HUES64 (cell line): ENCODE results near the gene ZFAND6.

ENCODE experiments used
- H3K27ac ChIP-seq: 2 replicates; pipeline ENCODE4 v1.7.0; 2013; ENCODE audit warnings: low read depth, low read length, inconsistent platforms
- H3K27me3 ChIP-seq: 2 replicates; pipeline ENCODE4 v1.6.1; 2013; ENCODE audit warnings: mild to moderate bottlenecking, low read length; ENCODE audit not compliant: insufficient read depth
- H3K36me3 ChIP-seq: 2 replicates; pipeline ENCODE4 v1.6.1; 2013; ENCODE audit warnings: mild to moderate bottlenecking, low read length; ENCODE audit not compliant: insufficient read depth
- H3K4me1 ChIP-seq: 2 replicates; pipeline ENCODE4 v1.6.1; 2013; ENCODE audit warnings: mild to moderate bottlenecking, low read length, moderate library complexity; ENCODE audit not compliant: insufficient read depth
- H3K4me3 ChIP-seq: 2 replicates; pipeline ENCODE4 v1.5.1; 2013; ENCODE audit warnings: mild to moderate bottlenecking, low read length, moderate library complexity
- H3K9ac ChIP-seq: 2 replicates; pipeline ENCODE4 v1.6.1; 2013; ENCODE audit warnings: mild to moderate bottlenecking, low read depth, low read length
- H3K9me3 ChIP-seq: 2 replicates; pipeline ENCODE4 v1.6.1; 2013; ENCODE audit warnings: low read depth, low read length; ENCODE audit not compliant: insufficient read depth
- WGBS: fragments of 150-250, 120-280 bp; methylation state at CpG from one replicate; pipeline ENCODE4 v1.1.7; 2013; ENCODE audit warnings: missing lambda C conversion rate; 5-methylcytosine and 5-hydroxymethylcytosine counted together

ZFAND6 gene

GRCh38 chr15:80159811-80160569 is 100.5 kb downstream of the ZFAND6 start:
- 94% methylated on average over 12 of the region's 12 CpGs for WGBS

GRCh38 chr15:80160570-80161156 is 101.2 kb downstream of the ZFAND6 start:
- WGBS = 88% methylated on average over 6 of the region's 7 CpGs
- no peak overlapping the region for H3K4me3 ChIP-seq
- peaks cover 39% of the 10 kb centered on the region for H3K36me3 ChIP-seq
- H3K27ac ChIP-seq = no peak overlapping the region
- peaks cover 2% of the 10 kb centered on the region; the same call in 1 of the 2 replicates for H3K4me1 ChIP-seq
- no peaks in the 10 kb centered on the region for H3K27me3 ChIP-seq
- H3K9me3 ChIP-seq = no peaks in the 10 kb centered on the region
- no peak overlapping the region for H3K9ac ChIP-seq

More at GRCh38 chr15:80159811-80160569, 100.5 kb downstream of the ZFAND6 start:
- Histone ChIP-seq H3K4me1 (peaks cover 5% of the 10 kb centered on the region; the same call in 1 of the 2 replicates), H3K36me3 (peaks cover 39% of the 10 kb centered on the region), H3K27me3 (no peaks in the 10 kb centered on the region), H3K9ac (no peak overlapping the region), H3K27ac (no peak overlapping the region), H3K9me3 (no peaks in the 10 kb centered on the region), H3K4me3 (no peak overlapping the region)

DNA sequence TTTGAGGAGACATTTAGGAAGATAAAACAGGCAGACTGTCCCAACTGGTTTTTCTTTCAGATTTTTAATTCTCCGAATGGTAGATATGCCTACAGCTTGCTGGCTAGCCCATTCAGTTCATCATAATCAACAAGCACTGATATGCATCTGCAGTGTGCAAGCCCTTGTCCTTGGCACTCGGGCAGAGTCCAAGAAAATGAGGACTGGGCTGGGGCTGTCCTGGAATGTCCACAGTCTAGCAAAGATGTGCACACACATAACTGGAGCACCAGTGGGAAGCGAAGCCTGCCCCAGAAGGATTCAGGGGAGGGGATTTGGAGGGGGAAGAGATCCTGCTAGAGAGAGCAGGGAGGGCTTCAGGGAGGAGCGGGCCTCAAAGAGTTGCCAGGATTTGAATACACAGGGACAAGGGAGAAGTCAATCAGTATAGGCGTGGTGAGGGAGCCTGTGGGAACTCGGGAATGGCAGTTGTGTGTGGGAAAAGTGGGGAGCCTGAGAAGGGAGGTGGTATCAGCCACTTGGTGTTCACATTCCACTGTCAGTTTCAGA is 102.1 kb downstream of the ZFAND6 start:
- Histone ChIP-seq H3K36me3 (peaks cover 39% of the 10 kb centered on the region), H3K4me1 (no peaks in the 10 kb centered on the region), H3K27ac (no peak overlapping the region), H3K27me3 (no peaks in the 10 kb centered on the region), H3K9ac (no peak overlapping the region), H3K9me3 (no peaks in the 10 kb centered on the region), H3K4me3 (no peak overlapping the region)
- 93% methylated on average over 6 of the region's 6 CpGs for WGBS

- WGBS = 96% methylated on average over 6 of the region's 6 CpGs
- Histone ChIP-seq H3K27me3 (no peaks in the 10 kb centered on the region), H3K36me3 (peaks cover 39% of the 10 kb centered on the region), H3K9ac (no peak overlapping the region), H3K4me3 (no peak overlapping the region), H3K9me3 (no peaks in the 10 kb centered on the region), H3K4me1 (no peaks in the 10 kb centered on the region), H3K27ac (no peak overlapping the region)
These were observed 102.6 kb downstream of the ZFAND6 start for GRCh38 chr15:80162059-80162554.

DNA sequence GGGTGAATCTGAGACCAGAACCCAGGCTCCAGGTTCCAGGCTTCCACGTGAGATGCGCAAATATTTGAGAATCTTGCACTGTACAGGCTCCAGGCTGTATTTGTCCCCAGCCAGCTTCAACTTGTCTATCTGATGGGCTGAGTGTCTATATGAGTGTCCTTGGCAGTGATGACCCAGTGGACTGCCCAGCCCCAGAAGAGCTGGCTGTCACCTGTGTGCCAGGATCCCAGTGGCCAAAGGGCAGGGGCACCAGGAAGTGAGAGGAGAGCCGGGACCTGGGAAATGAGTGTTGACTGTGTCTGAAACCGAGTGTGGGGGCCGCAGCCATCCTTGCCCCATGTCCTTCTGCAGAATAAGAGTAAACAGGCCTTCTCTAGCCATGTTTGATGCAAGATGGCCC is 103.7 kb downstream of the ZFAND6 start:
- H3K9ac ChIP-seq = no peak overlapping the region
- H3K4me3 ChIP-seq = no peak overlapping the region
- no peaks in the 10 kb centered on the region for H3K9me3 ChIP-seq
- H3K27me3 ChIP-seq = no peaks in the 10 kb centered on the region
- 96% methylated on average over 5 of the region's 5 CpGs for WGBS
- H3K36me3 ChIP-seq = peaks cover 37% of the 10 kb centered on the region
- no peaks in the 10 kb centered on the region for H3K4me1 ChIP-seq
- no peak overlapping the region for H3K27ac ChIP-seq

- WGBS = 96% methylated on average over 1 of the region's 1 CpG
These were observed 104.4 kb downstream of the ZFAND6 start for GRCh38 chr15:80163897-80164296.

DNA sequence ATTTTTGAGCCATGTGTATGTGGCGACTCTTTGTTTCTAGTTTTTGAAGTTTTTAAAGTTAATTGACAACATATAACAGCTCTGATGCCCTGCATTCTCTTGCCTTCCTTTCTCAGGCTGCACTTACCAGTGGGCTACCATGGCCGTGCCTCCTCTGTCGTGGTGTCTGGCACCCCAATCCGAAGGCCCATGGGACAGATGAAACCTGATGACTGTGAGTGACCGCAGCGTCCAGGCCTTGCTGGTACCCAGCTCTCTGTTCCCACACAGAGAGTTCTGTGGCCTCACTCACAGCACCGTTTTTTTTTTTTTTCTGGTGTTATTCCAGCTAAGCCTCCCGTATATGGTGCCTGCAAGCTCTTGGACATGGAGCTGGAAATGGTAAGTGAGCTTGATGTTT is 108.5 kb downstream of the ZFAND6 start:
- no peak overlapping the region for H3K9ac ChIP-seq
- WGBS = 95% methylated on average over 8 of the region's 8 CpGs
- no peak overlapping the region for H3K4me3 ChIP-seq
- peaks cover 19% of the 10 kb centered on the region for H3K36me3 ChIP-seq
- no peaks in the 10 kb centered on the region for H3K27me3 ChIP-seq
- H3K9me3 ChIP-seq = no peaks in the 10 kb centered on the region
- no peaks in the 10 kb centered on the region for H3K4me1 ChIP-seq
- no peak overlapping the region for H3K27ac ChIP-seq

More at GRCh38 chr15:80163897-80164296, 104.4 kb downstream of the ZFAND6 start:
- Histone ChIP-seq H3K36me3 (peaks cover 39% of the 10 kb centered on the region), H3K27ac (no peak overlapping the region), H3K4me3 (no peak overlapping the region), H3K9me3 (no peaks in the 10 kb centered on the region), H3K4me1 (no peaks in the 10 kb centered on the region), H3K27me3 (no peaks in the 10 kb centered on the region), H3K9ac (no peak overlapping the region)

- 84% methylated on average over 5 of the region's 5 CpGs for WGBS
- Histone ChIP-seq H3K4me1 (no peaks in the 10 kb centered on the region), H3K27ac (no peak overlapping the region)
These were observed 108.9 kb downstream of the ZFAND6 start for GRCh38 chr15:80168421-80168820.

DNA sequence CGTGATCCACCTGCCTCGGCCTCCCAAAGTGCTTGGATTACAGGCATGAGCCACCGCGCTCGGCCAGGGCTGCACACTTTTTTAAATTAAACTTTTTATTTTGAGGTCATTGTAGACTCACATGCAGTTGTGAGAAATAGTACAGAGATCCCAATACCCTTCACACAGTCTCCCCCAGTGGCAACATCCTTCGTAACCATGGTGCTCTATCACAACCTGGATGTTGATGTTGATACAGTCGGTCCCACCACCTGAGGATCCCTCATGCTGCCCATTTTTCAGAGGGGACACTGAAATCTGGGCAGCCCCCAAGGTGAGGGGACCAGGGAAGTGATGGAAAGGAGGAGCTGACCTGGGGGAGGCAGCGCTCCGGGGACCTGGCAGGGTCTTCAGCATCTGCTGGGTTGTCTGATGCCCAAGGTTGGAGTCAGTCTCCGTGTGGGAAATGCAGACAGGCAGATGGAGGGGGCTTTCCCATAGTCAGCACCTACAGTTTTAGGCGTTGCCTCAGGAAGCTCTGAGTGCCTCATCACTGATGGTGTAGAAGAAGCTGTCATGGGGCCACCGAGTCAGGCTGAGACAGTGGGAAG is 110.4 kb downstream of the ZFAND6 start:
- H3K4me1 ChIP-seq = no peaks in the 10 kb centered on the region
- H3K27ac ChIP-seq = no peak overlapping the region
- 95% methylated on average over 12 of the region's 12 CpGs for WGBS
- H3K27me3 ChIP-seq = no peaks in the 10 kb centered on the region
- H3K36me3 ChIP-seq = peaks cover 4% of the 10 kb centered on the region; the same call in 1 of the 2 replicates
- H3K4me3 ChIP-seq = no peak overlapping the region
- no peak overlapping the region for H3K9ac ChIP-seq
- no peaks in the 10 kb centered on the region for H3K9me3 ChIP-seq

More at GRCh38 chr15:80168421-80168820, 108.9 kb downstream of the ZFAND6 start:
- Histone ChIP-seq H3K9ac (no peak overlapping the region), H3K4me3 (no peak overlapping the region), H3K27me3 (no peaks in the 10 kb centered on the region), H3K36me3 (peaks cover 15% of the 10 kb centered on the region), H3K9me3 (no peaks in the 10 kb centered on the region)

- H3K4me1 ChIP-seq = no peaks in the 10 kb centered on the region
- no peak overlapping the region for H3K4me3 ChIP-seq
- WGBS = 96% methylated on average over 2 of the region's 2 CpGs
- no peak overlapping the region for H3K9ac ChIP-seq
- peaks cover 4% of the 10 kb centered on the region; the same call in 1 of the 2 replicates for H3K36me3 ChIP-seq
- H3K9me3 ChIP-seq = no peaks in the 10 kb centered on the region
- no peak overlapping the region for H3K27ac ChIP-seq
- H3K27me3 ChIP-seq = no peaks in the 10 kb centered on the region
These were observed 111.1 kb downstream of the ZFAND6 start for GRCh38 chr15:80170596-80170995.

DNA sequence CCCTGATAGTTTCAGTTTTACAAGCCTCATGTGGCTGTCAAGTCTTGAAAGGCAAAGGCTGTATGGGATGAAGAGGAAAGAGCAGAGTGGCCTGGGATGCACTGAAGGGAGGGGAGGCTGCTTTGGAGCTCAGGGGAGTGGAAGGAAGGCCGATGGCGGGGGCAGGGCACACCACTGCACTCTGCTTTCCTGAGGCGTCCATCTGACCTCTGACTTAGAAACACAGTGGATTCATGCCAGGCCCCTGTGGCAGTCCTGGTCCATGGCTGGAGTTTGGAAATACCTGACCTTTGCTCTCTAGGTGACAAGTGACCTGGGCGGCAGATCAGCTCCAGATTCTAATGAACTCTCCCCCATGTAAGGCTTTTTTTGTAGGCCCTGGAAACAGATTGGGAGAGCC is 112.3 kb downstream of the ZFAND6 start:
- H3K27ac ChIP-seq = no peak overlapping the region
- H3K9ac ChIP-seq = no peak overlapping the region
- no peak overlapping the region for H3K4me3 ChIP-seq
- 89% methylated on average over 4 of the region's 4 CpGs for WGBS
- peaks cover 4% of the 10 kb centered on the region; the same call in 1 of the 2 replicates for H3K36me3 ChIP-seq
- H3K9me3 ChIP-seq = no peaks in the 10 kb centered on the region
- no peaks in the 10 kb centered on the region for H3K27me3 ChIP-seq
- no peaks in the 10 kb centered on the region for H3K4me1 ChIP-seq
